GM13977 (cell line): ENCODE measurements around the gene PRRC2C.
"Not testable (repeated sequence)": the region's sequence is repeated elsewhere in the genome, so short reads cannot be mapped to it uniquely, and the experiment has no call there.

Experiments
- DNase-seq: peaks from one replicate; pipeline ENCODE4 v3.0.0; 2012; ENCODE audit warnings: low spot score
- in situ Hi-C: fragments of 300-500 bp; cut with MboI; formaldehyde crosslinking; loops from one replicate; pipeline ENCODE4 v1.12.0; 2022; ENCODE audit warnings: low sequenced_read_pairs, low pct_unique_long_range_greater_than_20kb, mixed read lengths, inconsistent platforms; ENCODE audit not compliant: unreplicated experiment
- TF ChIP-seq, protein P1 (sequence below): IDR thresholded peaks from 2 replicates; pipeline ENCODE4 v1.5.1; 2012; ENCODE audit warnings: mild to moderate bottlenecking, control low read depth; ENCODE audit not compliant: insufficient read depth; ENCODE audit errors: extremely low read depth, missing control alignments

The PRRC2C gene

GRCh38 chr1:171606402-171606941 lies 121.1 kb downstream of the PRRC2C start:
- in situ Hi-C loops, result no loop called here
- DNase-seq, result no peak
- TF ChIP-seq, protein P1, sequence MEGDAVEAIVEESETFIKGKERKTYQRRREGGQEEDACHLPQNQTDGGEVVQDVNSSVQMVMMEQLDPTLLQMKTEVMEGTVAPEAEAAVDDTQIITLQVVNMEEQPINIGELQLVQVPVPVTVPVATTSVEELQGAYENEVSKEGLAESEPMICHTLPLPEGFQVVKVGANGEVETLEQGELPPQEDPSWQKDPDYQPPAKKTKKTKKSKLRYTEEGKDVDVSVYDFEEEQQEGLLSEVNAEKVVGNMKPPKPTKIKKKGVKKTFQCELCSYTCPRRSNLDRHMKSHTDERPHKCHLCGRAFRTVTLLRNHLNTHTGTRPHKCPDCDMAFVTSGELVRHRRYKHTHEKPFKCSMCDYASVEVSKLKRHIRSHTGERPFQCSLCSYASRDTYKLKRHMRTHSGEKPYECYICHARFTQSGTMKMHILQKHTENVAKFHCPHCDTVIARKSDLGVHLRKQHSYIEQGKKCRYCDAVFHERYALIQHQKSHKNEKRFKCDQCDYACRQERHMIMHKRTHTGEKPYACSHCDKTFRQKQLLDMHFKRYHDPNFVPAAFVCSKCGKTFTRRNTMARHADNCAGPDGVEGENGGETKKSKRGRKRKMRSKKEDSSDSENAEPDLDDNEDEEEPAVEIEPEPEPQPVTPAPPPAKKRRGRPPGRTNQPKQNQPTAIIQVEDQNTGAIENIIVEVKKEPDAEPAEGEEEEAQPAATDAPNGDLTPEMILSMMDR, result no peak

DNA sequence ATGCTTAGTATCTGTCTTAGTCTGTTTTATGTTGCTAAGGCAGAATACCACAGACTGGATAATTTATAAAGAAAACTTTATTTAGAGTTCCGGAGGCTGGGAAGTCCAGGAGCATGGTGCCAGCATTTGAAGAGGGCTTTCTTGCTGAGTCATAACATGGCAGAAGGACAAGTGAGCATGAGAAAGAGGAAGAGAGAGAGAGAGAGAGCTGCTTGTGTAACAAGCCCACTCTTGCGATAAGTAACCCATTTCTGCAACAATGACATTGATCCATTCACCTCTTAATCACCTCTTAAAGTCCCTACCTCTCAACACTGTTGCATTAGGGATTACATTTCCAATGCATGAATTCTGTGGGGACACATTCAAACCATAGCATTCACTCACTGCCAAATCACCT lies 125.1 kb downstream of the PRRC2C start:
- DNase-seq, result no peak
- TF ChIP-seq, protein P1, result no peak
- in situ Hi-C loops, result no loop called here

DNA sequence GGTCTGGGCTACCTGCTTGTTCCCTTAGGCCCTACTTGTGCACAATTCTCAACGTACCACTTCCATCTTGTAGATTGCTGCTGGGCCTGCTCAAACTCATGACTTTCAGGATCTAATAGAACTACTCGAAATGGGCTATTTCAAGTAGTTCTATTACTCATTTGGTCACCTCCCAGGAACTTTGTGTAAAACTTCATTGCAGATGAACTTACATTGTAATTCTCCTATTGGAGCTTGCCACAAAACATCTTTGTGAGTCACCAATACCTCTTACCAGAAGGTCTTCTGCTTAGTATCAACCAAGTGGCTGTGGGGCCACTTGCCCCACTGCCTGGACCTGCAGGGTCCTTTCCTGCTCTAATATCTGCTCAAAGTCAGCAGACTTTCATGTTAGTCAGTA lies 126.0 kb downstream of the PRRC2C start:
- in situ Hi-C loops, result no loop called here
- DNase-seq, result no peak
- TF ChIP-seq, protein P1, result no peak

- TF ChIP-seq, protein P1, result no peak
- in situ Hi-C loops, result no loop called here
- DNase-seq, result no peak
Measured at GRCh38 chr1:171613282-171613681, 128.0 kb downstream of the PRRC2C start.

- in situ Hi-C loops, DNase-seq: not testable (repeated sequence)
Measured at GRCh38 chr1:171615122-171615906, 130.0 kb downstream of the PRRC2C start.

DNA sequence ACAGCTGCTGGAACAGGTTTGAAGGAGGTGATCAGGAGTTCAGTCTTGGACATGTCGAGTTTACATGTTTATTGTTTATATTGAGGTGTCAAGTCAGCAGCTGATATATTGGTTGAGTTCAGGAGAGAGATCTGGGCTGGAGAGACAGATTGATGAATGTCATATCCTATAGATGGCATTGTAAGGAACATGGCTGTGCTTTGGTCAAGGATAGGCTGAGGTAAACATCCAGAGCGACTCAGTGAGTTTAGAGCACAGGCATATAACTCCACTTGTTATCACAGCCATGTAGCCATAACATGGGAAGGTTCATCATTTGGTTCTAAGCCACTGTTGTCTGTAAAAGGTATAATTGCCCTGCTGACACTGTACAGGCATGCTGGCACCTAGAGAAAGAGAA lies 131.3 kb downstream of the PRRC2C start:
- TF ChIP-seq, protein P1, result no peak
- DNase-seq, result no peak
- in situ Hi-C loops, result no loop called here

DNA sequence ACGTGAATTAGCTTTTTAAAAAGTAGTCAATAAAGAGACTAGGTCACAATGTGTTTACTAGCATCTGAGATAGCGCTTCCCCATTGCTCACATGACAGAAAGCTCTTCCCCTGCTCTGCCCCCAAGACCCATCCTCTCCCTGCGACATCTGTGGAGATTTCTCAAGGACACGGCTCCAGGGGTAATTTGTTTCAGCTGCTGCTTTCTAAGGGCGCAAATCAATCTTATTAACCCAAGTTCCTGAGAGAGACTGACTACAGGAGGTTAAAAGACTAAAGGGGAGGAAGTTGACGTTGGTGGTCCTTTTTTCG lies 136.8 kb downstream of the PRRC2C start, which contains the start of gene MYOCOS:
Gene MYOCOS (plus strand): TSS at position 92 of the 311 bp plus-strand sequence. CDS start 1,641 bp downstream, outside the sequence.
- in situ Hi-C loops, result no loop called here
- TF ChIP-seq, protein P1, result no peak

More for the DNA sequence above, 136.8 kb downstream of the PRRC2C start, which contains the start of gene MYOCOS:
- no peak for DNase-seq
